ENCODE results near the gene OR14A16.

DNA sequence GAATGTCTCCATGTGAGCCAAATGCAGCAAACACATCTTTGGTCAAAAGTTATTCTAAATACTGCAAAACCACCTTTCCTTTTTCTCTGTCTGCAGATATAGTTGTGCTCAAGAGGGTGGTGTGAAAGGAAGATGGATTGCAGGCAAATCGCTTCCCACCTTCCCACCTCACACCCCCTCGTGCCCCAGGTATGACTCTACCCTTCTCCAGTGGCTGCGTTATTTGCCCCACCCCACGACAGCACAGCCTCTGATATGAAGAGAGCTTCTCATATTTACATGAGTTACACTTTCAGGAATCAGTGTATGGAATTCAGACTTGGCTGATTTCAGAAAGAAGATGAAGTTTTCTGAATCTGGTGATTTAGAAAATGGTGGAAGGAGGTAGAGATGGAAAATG is 38.8 kb upstream of the OR14A16 start:
- TF ChIP-seq, protein P1, sequence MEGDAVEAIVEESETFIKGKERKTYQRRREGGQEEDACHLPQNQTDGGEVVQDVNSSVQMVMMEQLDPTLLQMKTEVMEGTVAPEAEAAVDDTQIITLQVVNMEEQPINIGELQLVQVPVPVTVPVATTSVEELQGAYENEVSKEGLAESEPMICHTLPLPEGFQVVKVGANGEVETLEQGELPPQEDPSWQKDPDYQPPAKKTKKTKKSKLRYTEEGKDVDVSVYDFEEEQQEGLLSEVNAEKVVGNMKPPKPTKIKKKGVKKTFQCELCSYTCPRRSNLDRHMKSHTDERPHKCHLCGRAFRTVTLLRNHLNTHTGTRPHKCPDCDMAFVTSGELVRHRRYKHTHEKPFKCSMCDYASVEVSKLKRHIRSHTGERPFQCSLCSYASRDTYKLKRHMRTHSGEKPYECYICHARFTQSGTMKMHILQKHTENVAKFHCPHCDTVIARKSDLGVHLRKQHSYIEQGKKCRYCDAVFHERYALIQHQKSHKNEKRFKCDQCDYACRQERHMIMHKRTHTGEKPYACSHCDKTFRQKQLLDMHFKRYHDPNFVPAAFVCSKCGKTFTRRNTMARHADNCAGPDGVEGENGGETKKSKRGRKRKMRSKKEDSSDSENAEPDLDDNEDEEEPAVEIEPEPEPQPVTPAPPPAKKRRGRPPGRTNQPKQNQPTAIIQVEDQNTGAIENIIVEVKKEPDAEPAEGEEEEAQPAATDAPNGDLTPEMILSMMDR (IDR thresholded peaks at IDR 0.05): no peak
- no peak for TF ChIP-seq POLR2A (IDR thresholded peaks at IDR 0.05)
